Mesenteric fat pad (tissue), 1 donor: Measurements from ENCODE around the gene NFKB2. TPM values are rescaled to one million over a fixed set of nuclear protein-coding genes. Genes with fewer than 3 reads are reported as not detected.

Experiments
- DNase-seq: peaks from one replicate; pipeline ENCODE4 v3.0.0-alpha.2; 2020; ENCODE audit warnings: low spot score
- microRNA-seq: library from miRNA; unstranded; fragments of <30 nt; microRNA quantifications from one replicate; pipeline ENCODE4 v1.2.0, GENCODE V29; 2020; ENCODE audit warnings: borderline number of aligned reads
- total RNA-seq: library from RNA; stranded (reverse); fragmentation: NEBNext Ultra II Directional; extraction: Animal tissue kit (Norgen Biotek cat#: 25700); gene quantifications from one replicate; pipeline ENCODE4 v1.2.1, GENCODE V29; 2021
- donor health status: DM: yes; HTN: yes; CAD: no.

The NFKB2 gene
- total RNA-seq, 1 donor from 2014 or later, result 43.0 TPM

- DNase-seq, result no peak
These were observed 54.0 kb downstream of the NFKB2 start for GRCh38 chr10:102449321-102450123.

GRCh38 chr10:102450124-102450373, 54.5 kb downstream of the NFKB2 start:
- DNase-seq, result no peak

GRCh38 chr10:102450374-102451104, 55.0 kb downstream of the NFKB2 start:
- DNase-seq, result peak; percentile 94

GRCh38 chr10:102451105-102451969, 55.8 kb downstream of the NFKB2 start, which contains the start of gene C10orf95:
C10orf95 (minus strand) TSS chr10:102451543; CDS start chr10:102451093, 450 bp downstream.
- DNase-seq, result no peak

Small RNA genes lying within 50 kb of the gene (microRNA-seq; reads per million reads assigned to microRNA genes)
- 3,330 reads per million, percentile 86 among the genes with 10 or more reads in this experiment for gene MIR146B

Other genes with a start within 250 kb of the NFKB2 start
- 50.2 TPM for gene NOLC1, start 243.3 kb upstream of the NFKB2 start, total RNA-seq
- 7.2 TPM for gene ELOVL3, start 169.4 kb upstream of the NFKB2 start, total RNA-seq
- not detected for gene PITX3, start 154.2 kb upstream of the NFKB2 start, total RNA-seq
- 34.9 TPM for gene GBF1, start 150.2 kb upstream of the NFKB2 start, total RNA-seq
- not detected for gene PSD, start 23.1 kb downstream of the NFKB2 start, total RNA-seq
- gene FBXL15, start 25.1 kb downstream of the NFKB2 start, total RNA-seq, result 15.4 TPM
- gene CUEDC2, start 36.9 kb downstream of the NFKB2 start, total RNA-seq, result 42.4 TPM
- 0.22 TPM for gene C10orf95, start 55.8 kb downstream of the NFKB2 start, total RNA-seq
- 111 TPM for gene ACTR1A, start 107.0 kb downstream of the NFKB2 start, total RNA-seq
- 11.6 TPM for gene SUFU, start 108.3 kb downstream of the NFKB2 start, total RNA-seq
- gene TRIM8, start 248.8 kb downstream of the NFKB2 start, total RNA-seq, result 146 TPM